HUES64 (cell line): ENCODE results near the gene CYTL1. TPM values are rescaled to one million over a fixed set of nuclear protein-coding genes. Genes with fewer than 3 reads are reported as not detected.
"Not testable (repeated sequence)": the region's sequence is repeated elsewhere in the genome, so short reads cannot be mapped to it uniquely, and the experiment has no call there.

Experiments used
- H3K27ac ChIP-seq: 2 replicates; pipeline ENCODE4 v1.7.0; 2013; ENCODE audit warnings: low read depth, low read length, inconsistent platforms
- H3K27me3 ChIP-seq: 2 replicates; pipeline ENCODE4 v1.6.1; 2013; ENCODE audit warnings: mild to moderate bottlenecking, low read length; ENCODE audit not compliant: insufficient read depth
- H3K36me3 ChIP-seq: 2 replicates; pipeline ENCODE4 v1.6.1; 2013; ENCODE audit warnings: mild to moderate bottlenecking, low read length; ENCODE audit not compliant: insufficient read depth
- H3K4me1 ChIP-seq: 2 replicates; pipeline ENCODE4 v1.6.1; 2013; ENCODE audit warnings: mild to moderate bottlenecking, low read length, moderate library complexity; ENCODE audit not compliant: insufficient read depth
- H3K4me3 ChIP-seq: 2 replicates; pipeline ENCODE4 v1.5.1; 2013; ENCODE audit warnings: mild to moderate bottlenecking, low read length, moderate library complexity
- H3K9ac ChIP-seq: 2 replicates; pipeline ENCODE4 v1.6.1; 2013; ENCODE audit warnings: mild to moderate bottlenecking, low read depth, low read length
- H3K9me3 ChIP-seq: 2 replicates; pipeline ENCODE4 v1.6.1; 2013; ENCODE audit warnings: low read depth, low read length; ENCODE audit not compliant: insufficient read depth
- WGBS: fragments of 150-250, 120-280 bp; methylation state at CpG from one replicate; pipeline ENCODE4 v1.1.7; 2013; ENCODE audit warnings: missing lambda C conversion rate; 5-methylcytosine and 5-hydroxymethylcytosine counted together
- polyA plus RNA-seq, 2 experiments: library from polyadenylated mRNA; stranded (reverse); fragments of 50-300 nt; gene quantifications; one replicate each; pipeline ENCODE4 v1.2.3, GENCODE V29; 2013

CYTL1 gene
- polyA plus RNA-seq (2013, experiment 1 of 2), result 0.70 TPM
- polyA plus RNA-seq (2013, experiment 2 of 2), result 1.5 TPM

- Histone ChIP-seq H3K9me3 (no peaks in the 10 kb centered on the region), H3K36me3 (no peaks in the 10 kb centered on the region), H3K4me1 (peaks cover 8% of the 10 kb centered on the region; the same call in 1 of the 2 replicates), H3K27ac (no peak within 1 kb of the TSS), H3K27me3 (no peaks in the 10 kb centered on the region), H3K9ac (no peak within 1 kb of the TSS), H3K4me3 (peak within 1 kb of the TSS; percentile 23)
- 51% methylated on average over 28 of the region's 28 CpGs for WGBS
Measured at GRCh38 chr4:5019274-5019673, at the start of gene CYTL1. Gene CYTL1, minus strand, starts transcription at chr4:5019458. Its CDS starts 13 bp downstream, at chr4:5019445.

DNA sequence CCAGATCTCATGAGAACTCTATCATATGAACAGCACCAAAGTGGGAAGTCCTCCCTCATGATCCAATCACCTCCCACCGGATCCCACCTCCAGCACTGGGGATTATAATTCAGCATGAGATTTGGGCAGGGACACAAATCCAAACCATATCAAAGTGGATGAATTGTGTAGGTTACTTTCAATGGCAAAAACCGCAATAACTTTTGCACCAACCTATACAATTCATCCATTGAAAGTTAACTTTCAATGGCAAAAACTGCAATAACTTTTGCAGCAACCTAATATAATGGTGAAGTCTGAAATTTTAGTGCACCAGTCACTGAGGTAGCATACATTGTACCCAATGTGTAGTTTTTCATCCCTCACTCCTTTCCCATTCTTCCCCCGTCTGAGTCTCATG lies 48.6 kb upstream of the CYTL1 start:
- no peaks in the 10 kb centered on the region for H3K36me3 ChIP-seq
- peaks cover 6% of the 10 kb centered on the region; the same call in 1 of the 2 replicates for H3K4me1 ChIP-seq
- 0 out of 2 replicates have a peak, but pooled peaks cover 6% of the 10 kb centered on the region for H3K9me3 ChIP-seq
- H3K4me3 ChIP-seq, result no peak overlapping the region
- WGBS, result over 99% methylated on average over 3 of the region's 3 CpGs
- no peak overlapping the region for H3K9ac ChIP-seq
- H3K27me3 ChIP-seq, result no peaks in the 10 kb centered on the region
- H3K27ac ChIP-seq, result no peak overlapping the region

GRCh38 chr4:5066968-5067367 lies 47.7 kb upstream of the CYTL1 start:
- not testable (repeated sequence) for H3K4me3 ChIP-seq, H3K9me3 ChIP-seq, H3K9ac ChIP-seq, H3K36me3 ChIP-seq, H3K4me1 ChIP-seq, H3K27me3 ChIP-seq, H3K27ac ChIP-seq
- 76% methylated on average over 3 of the region's 3 CpGs for WGBS

GRCh38 chr4:5066101-5066500 lies 46.8 kb upstream of the CYTL1 start:
- H3K4me3 ChIP-seq, result no peak overlapping the region
- WGBS, result 84% methylated on average over 3 of the region's 3 CpGs

GRCh38 chr4:5055411-5055810 lies 36.2 kb upstream of the CYTL1 start:
- H3K27me3 ChIP-seq, result peaks cover 41% of the 10 kb centered on the region
- H3K4me1 ChIP-seq, result peaks cover 10% of the 10 kb centered on the region; the same call in 1 of the 2 replicates
- no peak overlapping the region for H3K9ac ChIP-seq
- no peak overlapping the region for H3K27ac ChIP-seq
- 70% methylated on average over 5 of the region's 5 CpGs for WGBS
- no peaks in the 10 kb centered on the region for H3K9me3 ChIP-seq
- no peaks in the 10 kb centered on the region for H3K36me3 ChIP-seq
- no peak overlapping the region for H3K4me3 ChIP-seq

More at GRCh38 chr4:5066101-5066500, 46.8 kb upstream of the CYTL1 start:
- Histone ChIP-seq H3K27me3 (no peaks in the 10 kb centered on the region), H3K36me3 (no peaks in the 10 kb centered on the region), H3K27ac (no peak overlapping the region), H3K9me3 (0 out of 2 replicates have a peak, but pooled peaks cover 6% of the 10 kb centered on the region), H3K9ac (no peak overlapping the region), H3K4me1 (no peaks in the 10 kb centered on the region)

DNA sequence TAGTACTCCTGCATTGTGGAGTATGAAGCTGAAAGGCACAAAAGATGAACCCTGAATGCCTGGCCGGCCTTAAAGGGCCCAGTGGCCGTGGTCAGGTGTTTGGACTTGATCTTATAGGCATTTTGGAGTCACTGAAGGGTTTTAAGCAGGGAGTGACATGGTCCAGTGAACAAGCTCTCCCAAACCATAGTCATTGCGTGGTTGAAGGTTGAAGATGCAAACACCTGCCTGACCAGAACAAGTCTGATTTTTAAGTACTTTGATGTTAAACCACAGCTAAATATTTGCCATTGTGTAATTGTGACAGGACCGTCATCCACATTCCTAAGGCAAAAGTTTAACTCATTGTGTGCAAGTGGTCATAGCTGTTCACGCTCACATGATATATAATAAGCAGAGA lies 35.3 kb upstream of the CYTL1 start:
- 89% methylated on average over 5 of the region's 5 CpGs for WGBS
- H3K4me3 ChIP-seq, result no peak overlapping the region
- peaks cover 41% of the 10 kb centered on the region for H3K27me3 ChIP-seq
- H3K9me3 ChIP-seq, result no peaks in the 10 kb centered on the region
- H3K36me3 ChIP-seq, result no peaks in the 10 kb centered on the region
- no peak overlapping the region for H3K9ac ChIP-seq
- no peak overlapping the region for H3K27ac ChIP-seq
- H3K4me1 ChIP-seq, result peaks cover 10% of the 10 kb centered on the region; the same call in 1 of the 2 replicates

- Histone ChIP-seq H3K4me1 (peaks cover 10% of the 10 kb centered on the region; the same call in 1 of the 2 replicates), H3K27me3 (peaks cover 41% of the 10 kb centered on the region), H3K9ac (no peak overlapping the region), H3K36me3 (no peaks in the 10 kb centered on the region), H3K4me3 (peak overlapping the region; percentile 73), H3K27ac (no peak overlapping the region), H3K9me3 (no peaks in the 10 kb centered on the region)
- WGBS, result 55% methylated on average over 6 of the region's 6 CpGs
Measured at GRCh38 chr4:5052726-5053425, 33.6 kb upstream of the CYTL1 start.

- Histone ChIP-seq H3K27ac (no peak overlapping the region), H3K4me3 (peak overlapping the region; percentile 73), H3K9ac (no peak overlapping the region), H3K36me3 (no peaks in the 10 kb centered on the region), H3K27me3 (peaks cover 41% of the 10 kb centered on the region), H3K9me3 (no peaks in the 10 kb centered on the region), H3K4me1 (peaks cover 10% of the 10 kb centered on the region; the same call in 1 of the 2 replicates)
- WGBS, result 20% methylated on average over 18 of the region's 18 CpGs
Measured at GRCh38 chr4:5052204-5052702, 33.0 kb upstream of the CYTL1 start.

- Histone ChIP-seq H3K27me3 (peaks cover 41% of the 10 kb centered on the region), H3K9me3 (no peaks in the 10 kb centered on the region), H3K36me3 (no peaks in the 10 kb centered on the region), H3K27ac (no peak within 1 kb of the TSS), H3K4me1 (peaks cover 10% of the 10 kb centered on the region; the same call in 1 of the 2 replicates), H3K4me3 (peak within 1 kb of the TSS; percentile 73), H3K9ac (peak within 1 kb of the TSS; percentile 58; the same call in 1 of the 2 replicates)
- under 1% methylated on average over 102 of the region's 103 CpGs for WGBS
Measured at GRCh38 chr4:5051278-5052203, 32.3 kb upstream of the CYTL1 start, which contains the start of gene STK32B. Gene STK32B, plus strand, starts transcription at chr4:5051480.

- H3K27ac ChIP-seq, result no peak overlapping the region
- no peaks in the 10 kb centered on the region for H3K36me3 ChIP-seq
- peak overlapping the region; percentile 73 for H3K4me3 ChIP-seq
- peak overlapping the region; percentile 58; the same call in 1 of the 2 replicates for H3K9ac ChIP-seq
- peaks cover 10% of the 10 kb centered on the region; the same call in 1 of the 2 replicates for H3K4me1 ChIP-seq
- H3K27me3 ChIP-seq, result peaks cover 41% of the 10 kb centered on the region
- H3K9me3 ChIP-seq, result 0 out of 2 replicates have a peak, but pooled peaks cover 3% of the 10 kb centered on the region
- 1% methylated on average over 36 of the region's 36 CpGs for WGBS
Measured at GRCh38 chr4:5050520-5051277, 31.4 kb upstream of the CYTL1 start.
